Activated naive CD8-positive, alpha-beta T cell treated with anti-CD3 and anti-CD28 coated beads, Interleukin-2, amount 50 U/mL, for 24 hours (primary cell): ENCODE measurements around the gene YOD1.

Source experiments
- ATAC-seq: fragments of 150-1000 bp; cut with Tn5 transposase; one replicate; pipeline ENCODE4 v1.10.0; 2021
- DNase-seq: peaks from one replicate; pipeline ENCODE4 v3.0.0; 2021
- H3K27ac Mint-ChIP-seq: one replicate; pipeline ENCODE4 v1.8.0; 2021; ENCODE audit warnings: mild to moderate bottlenecking, mixed read lengths
- H3K27me3 Mint-ChIP-seq: one replicate; pipeline ENCODE4 v1.8.0; 2021; ENCODE audit warnings: mixed read lengths
- H3K36me3 Mint-ChIP-seq: one replicate; pipeline ENCODE4 v1.8.0; 2021; ENCODE audit warnings: low read depth, mixed read lengths
- H3K4me1 Mint-ChIP-seq: one replicate; pipeline ENCODE4 v1.8.0; 2021; ENCODE audit warnings: mixed read lengths
- H3K4me3 Mint-ChIP-seq: one replicate; pipeline ENCODE4 v1.8.0; 2021; ENCODE audit warnings: mild to moderate bottlenecking, moderate library complexity, mixed read lengths
- H3K9me3 Mint-ChIP-seq: one replicate; pipeline ENCODE4 v1.8.0; 2021; ENCODE audit warnings: mixed read lengths

YOD1 gene

DNA sequence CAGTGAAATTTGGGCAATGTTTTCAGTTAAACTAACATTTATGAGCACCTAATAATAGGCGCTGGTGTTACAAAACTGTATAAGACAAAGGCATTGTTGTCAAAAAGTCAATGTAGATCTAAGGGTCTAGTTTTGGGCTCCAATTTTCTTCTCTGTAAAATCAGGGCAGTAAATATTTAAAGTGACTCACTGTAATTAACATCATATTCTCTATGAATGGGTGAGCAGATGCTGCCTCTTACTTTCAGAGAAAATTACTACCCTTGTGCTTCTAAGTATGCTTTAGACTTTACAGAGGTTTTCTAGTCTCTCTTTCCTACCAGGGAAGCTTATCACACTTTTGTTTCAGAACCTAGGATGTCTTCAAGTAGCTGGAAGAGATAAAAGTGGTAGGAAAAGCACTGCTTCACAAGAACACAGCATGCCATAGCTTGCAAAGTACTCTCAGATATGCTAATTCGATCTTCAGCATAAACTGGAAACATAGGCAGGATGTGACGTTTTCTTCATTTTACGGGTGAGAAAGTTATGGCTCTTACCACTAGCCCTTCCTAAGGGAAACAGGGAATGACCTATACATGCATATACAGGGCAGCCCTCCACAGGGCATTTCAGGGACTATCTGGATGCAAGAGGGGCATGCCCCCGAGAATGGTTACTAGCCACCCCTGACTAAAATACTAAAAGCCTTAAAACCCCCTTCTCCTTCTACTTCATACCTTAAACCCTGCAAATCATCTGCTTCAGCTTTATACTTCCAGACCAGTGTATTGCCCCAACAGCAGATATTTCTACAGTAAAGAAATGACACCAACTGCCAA lies 21.1 kb downstream of the YOD1 start:
- ATAC-seq (no peak), DNase-seq (no peak)
- Mint-ChIP-seq H3K9me3 (no peaks in the 10 kb centered on the region), H3K36me3 (no peaks in the 10 kb centered on the region), H3K27me3 (peaks cover 51% of the 10 kb centered on the region), H3K27ac (no peak overlapping the region), H3K4me1 (no peaks in the 10 kb centered on the region), H3K4me3 (no peak overlapping the region)

- H3K9me3 Mint-ChIP-seq = no peaks in the 10 kb centered on the region
- ATAC-seq (no peak), DNase-seq (no peak)
- H3K36me3 Mint-ChIP-seq = no peaks in the 10 kb centered on the region
- H3K4me1 Mint-ChIP-seq = peaks cover 8% of the 10 kb centered on the region
- H3K27me3 Mint-ChIP-seq = peaks cover 44% of the 10 kb centered on the region
- H3K4me3 Mint-ChIP-seq = no peak overlapping the region
- H3K27ac Mint-ChIP-seq = no peak overlapping the region
These were observed 21.9 kb downstream of the YOD1 start for GRCh38 chr1:207028884-207029650.

DNA sequence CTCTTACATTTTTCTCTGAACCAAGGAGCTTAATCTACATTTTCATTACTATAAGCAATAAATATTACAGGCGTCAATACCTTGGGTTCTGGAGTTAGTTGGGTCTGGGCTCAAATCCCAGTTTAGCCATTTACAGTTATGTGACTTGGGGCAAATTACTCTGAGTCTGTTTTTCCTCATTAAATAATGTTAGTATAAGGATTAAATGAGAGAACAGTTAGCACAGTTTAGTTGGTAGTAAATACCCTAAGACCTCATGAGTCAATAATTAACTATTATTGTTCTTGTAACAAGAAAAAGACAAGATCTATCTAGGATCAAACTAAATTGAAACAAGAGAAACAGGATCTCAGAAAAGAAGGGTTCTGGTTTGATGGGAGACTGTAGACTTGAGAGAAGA lies 23.1 kb downstream of the YOD1 start:
- no peaks in the 10 kb centered on the region for H3K36me3 Mint-ChIP-seq
- ATAC-seq (no peak), DNase-seq (no peak)
- H3K4me3 Mint-ChIP-seq = no peak overlapping the region
- no peak overlapping the region for H3K27ac Mint-ChIP-seq
- H3K9me3 Mint-ChIP-seq = no peaks in the 10 kb centered on the region
- peaks cover 34% of the 10 kb centered on the region for H3K27me3 Mint-ChIP-seq
- peaks cover 14% of the 10 kb centered on the region for H3K4me1 Mint-ChIP-seq

DNA sequence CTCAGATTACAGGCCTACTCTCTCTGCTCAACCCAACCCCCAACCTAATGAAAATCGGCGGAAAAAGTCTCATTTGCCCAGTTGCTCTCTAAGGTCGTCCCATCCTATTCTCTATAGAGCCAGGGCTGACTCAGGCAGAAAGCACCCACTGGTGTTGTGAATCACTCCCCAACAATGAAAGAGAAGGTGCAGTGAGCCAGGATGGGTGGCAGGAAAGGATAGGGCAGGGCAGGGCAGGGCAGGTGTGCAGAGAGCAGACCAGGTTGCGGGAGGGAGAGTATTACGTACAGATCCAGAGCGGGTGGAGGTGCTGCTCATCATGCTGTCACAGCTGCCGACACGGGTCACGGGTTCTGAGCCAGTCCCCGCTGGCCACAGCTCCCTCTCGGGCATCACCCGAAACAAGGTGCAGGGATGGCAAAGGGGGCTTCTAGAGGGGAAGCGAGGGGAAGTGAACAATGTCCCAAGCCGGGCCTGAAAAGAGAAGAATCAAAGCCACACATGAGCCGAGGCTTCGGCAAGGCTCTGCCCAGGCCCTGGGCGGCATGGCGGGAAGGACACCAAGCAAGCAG lies 23.7 kb downstream of the YOD1 start:
- peaks cover 14% of the 10 kb centered on the region for H3K4me1 Mint-ChIP-seq
- H3K27ac Mint-ChIP-seq = no peak overlapping the region
- no peaks in the 10 kb centered on the region for H3K9me3 Mint-ChIP-seq
- H3K4me3 Mint-ChIP-seq = no peak overlapping the region
- ATAC-seq (no peak), DNase-seq (no peak)
- no peaks in the 10 kb centered on the region for H3K36me3 Mint-ChIP-seq
- H3K27me3 Mint-ChIP-seq = peaks cover 33% of the 10 kb centered on the region

DNA sequence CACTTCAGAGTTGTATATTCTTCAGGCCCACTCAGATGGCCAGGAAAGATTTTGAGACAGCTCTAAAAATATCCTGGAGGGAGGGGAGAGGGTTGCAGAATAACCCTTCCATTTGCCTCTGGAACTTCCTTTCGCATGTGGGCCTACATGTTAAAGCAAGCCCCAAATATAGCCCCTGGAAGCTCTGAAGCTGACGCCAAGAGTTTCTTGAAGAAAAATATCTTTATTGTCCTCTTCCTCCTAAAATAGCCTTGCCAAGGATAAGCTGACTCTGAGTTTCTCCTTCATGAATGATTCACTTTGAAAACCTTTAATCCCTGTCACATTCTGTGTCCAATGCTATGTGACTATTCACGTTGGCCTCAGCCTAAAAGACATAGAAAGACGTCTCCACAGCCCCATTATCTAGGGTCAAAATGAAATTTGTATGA lies 24.9 kb downstream of the YOD1 start:
- Mint-ChIP-seq H3K27ac (no peak overlapping the region), H3K4me1 (peaks cover 14% of the 10 kb centered on the region), H3K9me3 (no peaks in the 10 kb centered on the region), H3K36me3 (no peaks in the 10 kb centered on the region), H3K4me3 (no peak overlapping the region), H3K27me3 (peaks cover 23% of the 10 kb centered on the region)
- no peak for ATAC-seq
- no peak for DNase-seq

DNA sequence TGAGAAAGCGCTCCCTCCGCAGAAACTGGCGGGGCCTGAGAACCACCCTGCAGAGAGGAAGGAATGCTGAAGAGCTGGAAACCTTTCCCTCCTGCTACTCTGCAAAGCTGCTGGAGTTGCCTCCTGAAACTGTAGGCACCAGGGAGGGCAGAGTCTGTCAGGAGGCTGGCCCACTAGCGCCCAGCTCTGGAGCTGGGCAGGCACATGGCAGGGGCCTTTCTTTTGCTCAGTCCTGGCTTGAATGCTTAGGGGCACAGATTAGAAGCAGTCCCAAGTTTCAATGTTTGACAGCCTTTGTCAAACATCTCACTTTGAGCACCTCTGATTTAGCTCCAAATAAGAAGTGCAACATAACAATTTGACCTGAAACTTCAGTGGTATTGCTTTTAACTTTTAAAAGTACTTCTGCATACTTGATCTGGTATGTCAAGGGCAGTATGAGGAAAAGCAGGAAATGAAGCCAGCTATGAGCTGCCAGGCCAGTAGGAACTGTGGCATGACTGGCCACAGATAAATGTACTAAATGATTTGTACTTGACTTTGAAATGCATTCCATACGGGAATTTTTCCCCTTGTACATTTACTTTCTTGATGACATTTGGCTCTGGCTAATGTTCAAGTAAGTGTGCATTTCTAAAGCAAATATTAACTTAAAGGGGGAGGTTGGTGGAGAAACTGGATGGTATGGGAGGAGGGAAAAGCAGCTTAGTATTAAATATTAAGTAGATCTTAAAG lies 25.7 kb downstream of the YOD1 start:
- H3K4me1 Mint-ChIP-seq = peaks cover 17% of the 10 kb centered on the region
- H3K27ac Mint-ChIP-seq = no peak overlapping the region
- no peak overlapping the region for H3K4me3 Mint-ChIP-seq
- no peak for ATAC-seq
- no peaks in the 10 kb centered on the region for H3K36me3 Mint-ChIP-seq
- DNase-seq = no peak
- peaks cover 19% of the 10 kb centered on the region for H3K27me3 Mint-ChIP-seq
- H3K9me3 Mint-ChIP-seq = no peaks in the 10 kb centered on the region

DNA sequence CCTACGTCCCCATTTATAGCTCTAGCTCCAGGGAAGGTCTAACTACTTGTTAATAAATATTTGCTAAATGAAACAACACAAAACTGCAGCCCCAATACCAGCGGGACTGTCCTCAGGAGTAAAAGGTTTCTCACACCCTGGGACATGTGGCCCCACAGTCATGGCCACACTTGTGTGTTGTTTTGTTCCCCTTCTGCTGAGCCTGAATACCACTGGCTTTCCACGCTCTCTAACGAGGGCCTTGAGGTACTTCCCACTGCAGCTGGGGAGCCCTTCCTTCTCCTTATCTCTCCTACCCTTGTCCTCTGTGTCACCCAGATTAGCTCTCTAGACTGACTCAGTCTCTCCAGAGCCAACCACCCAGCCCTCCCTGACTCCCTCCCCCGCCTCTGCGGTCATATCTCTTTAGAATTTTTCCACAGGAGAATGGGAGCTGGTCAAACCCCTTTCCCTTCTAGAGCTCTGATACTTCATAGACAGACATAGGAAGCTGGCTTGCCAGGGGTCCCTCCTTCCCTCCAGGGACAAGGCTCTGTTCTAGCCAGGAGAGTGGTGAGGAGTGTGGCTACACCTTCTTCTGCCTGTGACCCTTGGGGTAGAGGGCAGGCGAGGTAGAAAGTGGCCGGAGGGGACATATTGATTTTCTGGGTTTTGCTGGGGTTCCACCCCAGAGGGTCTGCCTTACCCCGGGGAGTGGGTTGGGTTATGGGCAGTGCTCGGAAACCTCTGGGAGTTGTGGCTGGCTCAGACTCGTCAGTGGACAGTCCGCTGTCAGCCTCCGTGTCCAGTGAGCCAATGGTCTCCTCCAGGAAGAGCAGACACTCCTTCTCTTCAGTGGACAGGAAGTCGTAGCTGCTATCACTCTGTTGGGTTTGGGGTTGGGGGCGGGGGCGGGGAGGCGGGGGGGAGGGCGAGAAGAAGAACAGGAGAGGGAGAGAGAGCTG lies 26.5 kb downstream of the YOD1 start:
- DNase-seq = peak; percentile 41
- peak overlapping the region; percentile 18 for H3K4me3 Mint-ChIP-seq
- no peaks in the 10 kb centered on the region for H3K9me3 Mint-ChIP-seq
- ATAC-seq = peak; percentile 88
- H3K27me3 Mint-ChIP-seq = peaks cover 13% of the 10 kb centered on the region
- H3K4me1 Mint-ChIP-seq = peaks cover 17% of the 10 kb centered on the region
- H3K27ac Mint-ChIP-seq = peak overlapping the region; percentile 64
- no peaks in the 10 kb centered on the region for H3K36me3 Mint-ChIP-seq

- Mint-ChIP-seq H3K9me3 (no peaks in the 10 kb centered on the region), H3K36me3 (no peaks in the 10 kb centered on the region), H3K27me3 (peaks cover 9% of the 10 kb centered on the region), H3K27ac (no peak overlapping the region), H3K4me1 (peaks cover 17% of the 10 kb centered on the region), H3K4me3 (no peak overlapping the region)
- ATAC-seq (no peak), DNase-seq (no peak)
These were observed 27.9 kb downstream of the YOD1 start for GRCh38 chr1:207022996-207023679.

- peaks cover 2% of the 10 kb centered on the region for H3K27me3 Mint-ChIP-seq
- H3K4me1 Mint-ChIP-seq = peaks cover 17% of the 10 kb centered on the region
- H3K27ac Mint-ChIP-seq = no peak overlapping the region
These were observed 29.0 kb downstream of the YOD1 start for GRCh38 chr1:207021876-207022596.

GRCh38 chr1:207021139-207021861 lies 29.7 kb downstream of the YOD1 start:
- H3K27ac Mint-ChIP-seq = no peak overlapping the region
- ATAC-seq = no peak
- H3K27me3 Mint-ChIP-seq = peaks cover 2% of the 10 kb centered on the region

More at GRCh38 chr1:207021876-207022596, 29.0 kb downstream of the YOD1 start:
- no peaks in the 10 kb centered on the region for H3K36me3 Mint-ChIP-seq
- H3K9me3 Mint-ChIP-seq = no peaks in the 10 kb centered on the region
- H3K4me3 Mint-ChIP-seq = no peak overlapping the region
- DNase-seq (no peak), ATAC-seq (no peak)

GRCh38 chr1:207020709-207021107 lies 30.3 kb downstream of the YOD1 start:
- H3K4me3 Mint-ChIP-seq = no peak overlapping the region
- ATAC-seq (peak; percentile 55), DNase-seq (peak; percentile 24)
- H3K27me3 Mint-ChIP-seq = peaks cover 2% of the 10 kb centered on the region
- H3K9me3 Mint-ChIP-seq = no peaks in the 10 kb centered on the region
- no peaks in the 10 kb centered on the region for H3K36me3 Mint-ChIP-seq
- no peak overlapping the region for H3K27ac Mint-ChIP-seq
- H3K4me1 Mint-ChIP-seq = peaks cover 20% of the 10 kb centered on the region

More at GRCh38 chr1:207021139-207021861, 29.7 kb downstream of the YOD1 start:
- DNase-seq = no peak
- no peak overlapping the region for H3K4me3 Mint-ChIP-seq
- peaks cover 17% of the 10 kb centered on the region for H3K4me1 Mint-ChIP-seq
- no peaks in the 10 kb centered on the region for H3K36me3 Mint-ChIP-seq
- H3K9me3 Mint-ChIP-seq = no peaks in the 10 kb centered on the region

DNA sequence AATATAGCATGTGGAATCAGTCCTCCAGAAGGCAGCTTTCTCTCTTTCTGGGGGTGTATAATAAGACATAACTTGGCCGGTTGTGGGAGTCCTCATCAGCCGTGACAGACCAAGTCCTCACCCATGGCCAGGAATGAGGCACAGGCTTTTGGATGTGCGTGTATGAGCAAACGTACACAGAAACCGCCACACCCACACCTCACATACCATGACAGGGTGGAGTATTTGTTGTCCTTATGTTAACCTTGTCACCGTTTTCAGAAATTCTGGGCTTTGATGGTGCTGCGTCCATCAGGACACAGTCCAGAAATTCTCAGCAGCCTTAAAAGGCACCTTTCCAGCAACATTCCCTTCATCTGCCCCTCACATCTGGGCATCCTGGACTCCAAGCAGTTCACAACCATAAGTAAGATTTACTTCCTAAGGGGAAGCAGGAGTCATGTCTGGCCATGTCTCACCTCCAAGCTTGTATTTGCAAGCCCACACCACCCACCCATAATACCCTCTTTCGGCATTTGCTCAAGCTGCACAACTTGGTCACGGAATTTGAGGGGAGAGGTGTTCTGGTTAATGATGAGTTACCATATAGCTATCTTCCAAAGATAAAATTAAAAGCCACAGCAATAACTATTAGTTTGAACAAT lies 30.8 kb downstream of the YOD1 start:
- peaks cover 2% of the 10 kb centered on the region for H3K27me3 Mint-ChIP-seq
- no peak for ATAC-seq
- no peak overlapping the region for H3K27ac Mint-ChIP-seq
- no peak for DNase-seq
- no peaks in the 10 kb centered on the region for H3K9me3 Mint-ChIP-seq
- peaks cover 20% of the 10 kb centered on the region for H3K4me1 Mint-ChIP-seq
- no peak overlapping the region for H3K4me3 Mint-ChIP-seq
- H3K36me3 Mint-ChIP-seq = no peaks in the 10 kb centered on the region
